CD4-positive, alpha-beta T cell treated with Interleukin-17A for 1 hour (primary cell): ENCODE data around the gene PTPN1.

Experiments used
- DNase-seq: peaks from one replicate; pipeline ENCODE4 v3.0.0-alpha.2; 2020

PTPN1 gene

GRCh38 chr20:50580016-50580747, 70.0 kb downstream of the PTPN1 start:
- peak; percentile 58 for DNase-seq

- DNase-seq = no peak
Observed at GRCh38 chr20:50580842-50581544, 70.8 kb downstream of the PTPN1 start.

GRCh38 chr20:50582092-50582491, 71.9 kb downstream of the PTPN1 start:
- DNase-seq = no peak

GRCh38 chr20:50582591-50583234, 72.5 kb downstream of the PTPN1 start:
- no peak for DNase-seq

- no peak for DNase-seq
Observed at GRCh38 chr20:50583442-50584150, 73.4 kb downstream of the PTPN1 start.

- no peak for DNase-seq
Observed at GRCh38 chr20:50584687-50585086, 74.5 kb downstream of the PTPN1 start.

- DNase-seq = no peak
Observed at GRCh38 chr20:50585214-50585613, 75.0 kb downstream of the PTPN1 start.

GRCh38 chr20:50585678-50586077, 75.5 kb downstream of the PTPN1 start:
- DNase-seq = no peak

GRCh38 chr20:50586531-50587232, 76.5 kb downstream of the PTPN1 start:
- DNase-seq = no peak

- DNase-seq = no peak
Observed at GRCh38 chr20:50587291-50587961, 77.2 kb downstream of the PTPN1 start.

- peak; percentile 66 for DNase-seq
Observed at GRCh38 chr20:50588034-50588736, 78.0 kb downstream of the PTPN1 start.

GRCh38 chr20:50589548-50590347, 79.6 kb downstream of the PTPN1 start:
- no peak for DNase-seq

- no peak for DNase-seq
Observed at GRCh38 chr20:50590348-50590664, 80.1 kb downstream of the PTPN1 start.

GRCh38 chr20:50591233-50591852, 81.2 kb downstream of the PTPN1 start:
- no peak for DNase-seq

- DNase-seq = no peak
Observed at GRCh38 chr20:50592282-50593004, 82.3 kb downstream of the PTPN1 start.

GRCh38 chr20:50593005-50593335, 82.8 kb downstream of the PTPN1 start:
- DNase-seq = no peak

- no peak for DNase-seq
Observed at GRCh38 chr20:50594231-50594590, 84.0 kb downstream of the PTPN1 start.

GRCh38 chr20:50594591-50595432, 84.6 kb downstream of the PTPN1 start:
- DNase-seq = no peak

- no peak for DNase-seq
Observed at GRCh38 chr20:50595433-50595895, 85.3 kb downstream of the PTPN1 start.
